Measurements from ENCODE around the gene FOXN1.
A peak's percentile ranks its signal among the peaks of the same experiment; 100 is the strongest.
"Not testable (repeated sequence)": the region's sequence is repeated elsewhere in the genome, so short reads cannot be mapped to it uniquely, and the experiment has no call there.

Gene FOXN1

DNA sequence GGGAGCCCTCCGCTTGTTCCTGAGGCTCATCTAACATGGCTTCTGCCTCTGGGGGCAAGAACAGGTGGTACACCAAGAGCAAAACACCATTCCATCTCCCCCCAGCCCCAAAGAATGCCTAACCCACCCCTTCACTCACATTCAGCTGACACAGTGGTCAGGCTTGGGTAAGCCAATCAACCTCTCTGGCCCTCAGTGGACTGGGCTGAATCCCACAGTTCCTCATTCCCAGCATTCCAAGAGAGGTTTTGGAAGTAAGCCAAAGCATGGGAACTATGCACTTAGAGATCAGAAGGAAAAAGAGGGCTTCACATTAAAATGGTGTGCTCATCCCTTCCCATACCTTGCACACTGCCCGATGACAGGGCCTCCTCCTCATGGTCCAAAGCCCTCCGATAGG lies 57.3 kb downstream of the FOXN1 start:
- no peak overlapping the region for H3K27ac ChIP-seq
- H3K4me3 ChIP-seq: no peak overlapping the region

DNA sequence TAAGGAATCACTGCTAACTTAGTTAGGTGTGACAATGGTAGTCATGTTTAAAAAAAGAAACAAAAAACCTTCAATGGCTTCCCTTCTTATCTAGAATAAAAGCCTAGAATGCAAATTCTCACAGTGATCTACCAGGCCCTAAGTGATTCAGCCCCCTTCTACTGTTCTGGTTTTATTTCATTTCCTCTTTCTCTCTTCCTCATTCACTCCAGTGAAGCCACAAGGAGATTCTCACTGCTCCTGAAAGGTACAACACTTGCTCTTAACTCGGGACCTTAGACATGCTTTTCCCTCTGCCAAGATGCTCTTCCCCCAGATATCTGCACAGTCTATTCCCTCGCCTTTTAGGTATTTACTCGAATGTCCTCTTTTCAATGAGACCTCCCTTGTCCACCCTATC lies 61.5 kb downstream of the FOXN1 start:
- Histone ChIP-seq H3K27ac (no peak overlapping the region), H3K4me3 (no peak overlapping the region)

DNA sequence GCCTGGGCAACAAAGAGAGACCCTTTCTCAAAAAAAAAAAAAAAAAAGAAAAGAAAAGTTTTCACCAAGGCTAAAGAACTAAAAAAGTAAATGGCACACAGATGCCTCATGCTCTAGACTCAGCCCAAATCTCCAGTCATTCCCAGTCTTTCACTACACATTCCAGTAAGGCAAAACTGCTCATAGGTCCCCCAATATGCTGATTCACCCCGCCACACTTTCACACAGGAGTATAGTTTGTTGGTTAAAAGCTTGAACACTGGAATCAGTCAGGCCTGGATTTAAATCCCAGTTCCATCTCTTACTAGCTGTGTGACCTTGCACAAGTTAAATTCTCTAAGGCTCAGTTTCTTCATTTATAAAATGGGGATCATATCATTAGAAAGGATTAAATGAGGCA lies 63.3 kb downstream of the FOXN1 start:
- Histone ChIP-seq H3K27ac (no peak overlapping the region), H3K4me3 (no peak overlapping the region)

GRCh38 chr17:28570716-28571360 lies 64.7 kb downstream of the FOXN1 start:
- Histone ChIP-seq H3K27ac (peak overlapping the region; percentile 23 to 94 (median 81)), H3K4me3 (peak overlapping the region; percentile 65 to 99 (median 82))

- Histone ChIP-seq H3K4me3 (peak within 1 kb of the TSS; percentile 65 to 99 (median 82)), H3K27ac (peak within 1 kb of the TSS; percentile 23 to 94 (median 81))
Measured at GRCh38 chr17:28571361-28572122, 65.4 kb downstream of the FOXN1 start, which contains the start of gene PIGS. TSS of gene PIGS (minus strand) at chr17:28571524. CDS start at chr17:28571496, 28 bp downstream.

GRCh38 chr17:28572259-28573039 lies 66.3 kb downstream of the FOXN1 start:
- Histone ChIP-seq H3K27ac (peak overlapping the region in 8 of 21 experiments; percentile 74 to 94 (median 82)), H3K4me3 (peak overlapping the region in 4 of 7 experiments; percentile 73 to 97 (median 86))

GRCh38 chr17:28573040-28573380 lies 66.9 kb downstream of the FOXN1 start:
- Histone ChIP-seq H3K27ac (no peak overlapping the region), H3K4me3 (no peak overlapping the region)

GRCh38 chr17:28573521-28573920 lies 67.4 kb downstream of the FOXN1 start:
- H3K27ac ChIP-seq: no peak overlapping the region

DNA sequence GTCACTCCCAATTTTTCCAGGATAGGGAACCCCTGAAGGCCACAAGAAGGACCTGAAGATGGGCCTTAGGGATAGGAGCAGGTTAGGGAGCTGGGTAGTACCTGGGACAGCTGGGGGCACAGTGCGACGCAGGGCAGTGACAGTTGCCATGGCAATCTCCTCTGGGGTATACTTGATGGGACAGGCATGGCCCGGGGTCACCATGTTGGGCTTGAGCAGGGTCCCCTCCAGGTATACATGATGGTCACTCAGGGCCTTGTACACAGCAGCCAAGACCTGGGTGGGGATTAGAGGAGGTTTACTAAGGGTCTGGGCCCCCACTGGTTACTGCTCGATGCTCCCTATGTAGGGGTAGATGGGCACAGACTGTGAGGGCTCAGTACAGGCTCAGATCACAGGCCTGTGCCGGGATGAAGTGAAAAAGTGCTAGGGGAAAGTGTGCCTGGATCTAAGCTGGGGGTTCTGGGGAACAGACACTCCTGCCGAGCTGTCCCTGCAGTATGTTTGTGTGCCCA lies 67.9 kb downstream of the FOXN1 start:
- Histone ChIP-seq H3K27ac (no peak overlapping the region), H3K4me3 (no peak overlapping the region)

More at GRCh38 chr17:28573521-28573920, 67.4 kb downstream of the FOXN1 start:
- H3K4me3 ChIP-seq: no peak overlapping the region

DNA sequence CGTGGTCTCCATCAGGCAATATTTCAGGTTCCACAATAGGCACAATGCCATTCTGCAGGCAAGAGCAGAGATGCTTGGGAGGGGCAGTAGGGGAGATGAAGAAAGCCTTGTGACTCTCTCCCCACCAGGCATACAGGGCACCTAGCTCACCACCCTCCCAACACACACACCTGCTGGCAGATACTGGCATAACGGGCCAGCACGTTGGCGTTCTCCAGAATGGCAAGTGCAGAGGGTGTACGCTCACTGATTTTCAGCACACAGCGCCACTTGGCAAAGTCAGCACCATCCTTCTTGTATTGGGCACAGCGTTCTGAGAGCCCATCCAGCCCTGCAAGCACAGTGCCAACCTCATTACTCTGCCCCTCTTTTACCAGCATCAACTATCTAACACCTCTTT lies 68.4 kb downstream of the FOXN1 start:
- no peak overlapping the region for H3K4me3 ChIP-seq

GRCh38 chr17:28575126-28575795 lies 69.1 kb downstream of the FOXN1 start:
- Histone ChIP-seq H3K4me3 (no peak overlapping the region), H3K27ac (no peak overlapping the region)

More for the DNA sequence above, 68.4 kb downstream of the FOXN1 start:
- no peak overlapping the region for H3K27ac ChIP-seq

GRCh38 chr17:28576016-28576415 lies 69.9 kb downstream of the FOXN1 start:
- H3K27ac ChIP-seq, H3K4me3 ChIP-seq: not testable (repeated sequence)

DNA sequence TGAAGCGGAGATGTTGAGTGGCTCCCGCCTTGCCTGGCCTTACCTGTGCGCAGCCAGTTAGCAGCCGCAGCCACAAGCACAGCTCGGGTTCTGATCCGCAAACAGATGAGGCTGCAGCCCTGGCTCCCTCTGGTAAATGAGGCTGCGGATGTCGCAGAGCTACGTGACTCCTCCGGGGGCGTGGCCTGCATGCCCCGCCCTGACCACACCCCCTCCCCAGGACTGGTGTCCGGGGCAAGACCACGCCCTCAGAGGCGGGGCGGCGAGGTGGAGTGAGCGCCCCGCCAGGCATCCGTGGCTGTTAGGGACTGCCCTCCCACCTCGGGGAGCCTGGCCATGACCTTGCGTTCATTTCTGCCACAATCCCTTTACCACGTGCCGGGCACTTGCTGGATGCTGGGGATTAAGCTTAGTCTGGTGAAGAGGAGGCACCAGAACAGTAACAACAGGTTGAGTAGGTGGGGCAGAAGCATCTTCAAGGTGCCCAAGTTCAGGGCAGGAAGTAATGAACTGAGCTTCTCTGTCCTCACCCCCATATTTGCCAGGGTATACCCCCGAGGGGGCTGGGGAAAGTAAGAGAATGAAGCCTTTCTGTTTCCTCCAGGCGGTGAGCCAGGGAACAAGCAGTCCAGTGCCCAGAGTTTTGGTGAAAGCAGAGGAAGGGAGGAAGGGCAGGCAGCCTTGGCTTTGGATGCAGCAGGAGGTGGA lies 70.8 kb downstream of the FOXN1 start, which contains the start of gene ALDOC:
TSS of gene ALDOC (minus strand) at position 138 of the 708 bp plus-strand sequence. CDS start 1,363 bp downstream, outside the sequence.
- peak within 1 kb of the TSS in 6 of 7 experiments; percentile 1 to 27 (median 10) for H3K4me3 ChIP-seq
- peak within 1 kb of the TSS in 4 of 21 experiments; percentile 6 to 52 (median 38) for H3K27ac ChIP-seq

DNA sequence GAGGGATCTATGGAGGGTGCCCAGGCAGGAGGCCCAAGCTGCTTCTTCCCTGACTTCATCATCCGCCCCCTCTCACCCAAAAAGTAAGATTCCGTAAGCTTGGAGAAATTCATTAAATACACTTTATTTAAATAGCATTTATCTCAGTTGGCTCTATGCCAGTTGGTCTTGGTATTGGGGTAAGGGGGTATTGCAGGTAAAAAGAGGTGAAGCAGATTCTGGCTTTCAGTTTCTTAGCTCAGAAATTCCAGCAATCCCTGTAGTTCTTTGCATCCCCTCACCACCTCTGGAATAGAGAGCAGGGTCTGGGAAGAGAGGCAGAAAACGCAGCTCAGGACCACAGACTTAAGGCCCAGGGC lies 71.3 kb downstream of the FOXN1 start:
- Histone ChIP-seq H3K27ac (peak overlapping the region in 3 of 21 experiments; percentile 6 to 52 (median 43)), H3K4me3 (no peak overlapping the region)

GRCh38 chr17:28578246-28579195 lies 72.4 kb downstream of the FOXN1 start:
- no peak overlapping the region for H3K4me3 ChIP-seq
- no peak overlapping the region for H3K27ac ChIP-seq

- no peak overlapping the region for H3K27ac ChIP-seq
- no peak overlapping the region for H3K4me3 ChIP-seq
Measured at GRCh38 chr17:28579526-28579925, 73.4 kb downstream of the FOXN1 start.

- Histone ChIP-seq H3K27ac (no peak overlapping the region), H3K4me3 (no peak overlapping the region)
Measured at GRCh38 chr17:28580959-28581358, 74.8 kb downstream of the FOXN1 start.

DNA sequence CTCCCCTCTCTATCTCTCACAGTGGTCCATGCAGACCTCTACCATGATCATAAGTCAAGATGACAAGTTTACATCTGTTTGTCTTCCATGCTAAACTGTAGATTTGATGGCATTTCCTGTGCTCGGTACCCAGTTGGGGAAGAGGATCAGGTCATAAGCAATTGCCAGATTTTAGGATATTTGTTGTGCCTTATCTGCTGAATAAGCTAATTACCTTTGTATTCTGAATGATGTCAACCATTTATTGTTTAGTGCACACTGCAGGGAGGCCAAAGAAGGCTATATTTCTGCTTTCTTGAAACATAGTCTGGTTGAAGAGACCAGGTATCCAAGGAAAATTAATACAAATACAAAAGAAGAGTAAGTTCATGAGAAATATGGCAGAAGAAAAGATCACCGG lies 76.4 kb downstream of the FOXN1 start:
- Histone ChIP-seq H3K27ac (no peak overlapping the region), H3K4me3 (no peak overlapping the region)

Measured in skin epidermis (tissue), 12 donors.